Thymus (tissue), 11 donors: Measurements from ENCODE around the gene PEA15. TPM values are rescaled to one million over a fixed set of nuclear protein-coding genes. Genes with fewer than 3 reads are reported as not detected.

Source experiments
- DNase-seq, 9 donors: peaks; one replicate each; pipeline ENCODE4 v3.0.0-alpha.2; 2013; ENCODE audit warnings: low spot score in 9 of 9, low read depth in 6 of 9, missing footprints in 1 of 9
- H3K27ac ChIP-seq, 2 donors: one replicate each; pipeline ENCODE4 v1.5.1; 2013; ENCODE audit warnings: control low read depth in 1 of 2, low read depth in 1 of 2, low read length in 1 of 2, mild to moderate bottlenecking in 1 of 2, moderate library complexity in 1 of 2
- H3K27me3 ChIP-seq, 2 donors: one replicate each; pipeline ENCODE4 v1.5.1; 2013; ENCODE audit warnings: low read length in 1 of 2; ENCODE audit not compliant: control insufficient read depth in 2 of 2, insufficient read depth in 1 of 2
- H3K36me3 ChIP-seq, 2 donors: one replicate each; pipeline ENCODE4 v1.5.1; 2013; ENCODE audit warnings: low read length in 1 of 2, mild to moderate bottlenecking in 1 of 2, moderate library complexity in 1 of 2; ENCODE audit not compliant: control insufficient read depth in 2 of 2, insufficient read depth in 2 of 2
- H3K4me1 ChIP-seq, 2 donors: one replicate each; pipeline ENCODE4 v1.5.1; 2013; ENCODE audit warnings: low read length in 2 of 2; ENCODE audit not compliant: control insufficient read depth in 2 of 2, insufficient read depth in 2 of 2
- H3K4me3 ChIP-seq, 2 donors: one replicate each; pipeline ENCODE4 v1.5.1; 2013; ENCODE audit warnings: low read length in 2 of 2, control low read depth in 1 of 2, mild to moderate bottlenecking in 1 of 2
- H3K9me3 ChIP-seq, 2 donors: one replicate each; pipeline ENCODE4 v1.5.1; 2013; ENCODE audit warnings: low read length in 1 of 2, mild to moderate bottlenecking in 1 of 2; ENCODE audit not compliant: control insufficient read depth in 2 of 2, insufficient read depth in 1 of 2
- WGBS: extraction: QIAGEN DNeasy Blood & Tissue Kit; methylation state at CpG from one replicate; pipeline ENCODE4 v1.1.7; 2013; 5-methylcytosine and 5-hydroxymethylcytosine counted together
- polyA plus RNA-seq: library from polyadenylated mRNA; stranded (reverse); fragments of 200-250 nt; gene quantifications from one replicate; pipeline ENCODE4 v1.2.3, GENCODE V29; 2013
- total RNA-seq: library from RNA; stranded (reverse); fragments of 120-200 nt; gene quantifications from one replicate; pipeline ENCODE4 v1.2.4, GENCODE V29; 2013
- donor health status: healthy.

Gene PEA15
- total and polyA plus RNA-seq, 2 donors = 25.9 to 77.3 TPM

- Histone ChIP-seq H3K27me3 (no peaks in the 10 kb centered on the region), H3K4me1 (no peaks in the 10 kb centered on the region), H3K36me3 (peaks cover 41 to 70% of the 10 kb centered on the region in 2 donors), H3K4me3 (no peak overlapping the region), H3K9me3 (no peaks in the 10 kb centered on the region), H3K27ac (no peak overlapping the region)
- 97% methylated on average over 5 of the region's 5 CpGs for WGBS
- no peak for DNase-seq
Measured at GRCh38 chr1:160236806-160237205, 31.6 kb downstream of the PEA15 start.

- 98% methylated on average over 2 of the region's 2 CpGs for WGBS
- H3K27ac ChIP-seq = no peak overlapping the region
- DNase-seq = no peak
- no peaks in the 10 kb centered on the region for H3K9me3 ChIP-seq
- peaks cover 37 to 72% of the 10 kb centered on the region in 2 donors for H3K36me3 ChIP-seq
- H3K4me3 ChIP-seq = no peak overlapping the region
- no peaks in the 10 kb centered on the region for H3K4me1 ChIP-seq
- no peaks in the 10 kb centered on the region for H3K27me3 ChIP-seq
Measured at GRCh38 chr1:160237558-160237957, 32.4 kb downstream of the PEA15 start.

GRCh38 chr1:160238408-160238807, 33.2 kb downstream of the PEA15 start:
- peaks cover 41 to 80% of the 10 kb centered on the region in 2 donors for H3K36me3 ChIP-seq
- DNase-seq = no peak
- no peak overlapping the region for H3K4me3 ChIP-seq
- WGBS = 97% methylated on average over 5 of the region's 5 CpGs
- no peaks in the 10 kb centered on the region for H3K27me3 ChIP-seq
- H3K4me1 ChIP-seq = no peaks in the 10 kb centered on the region
- H3K9me3 ChIP-seq = no peaks in the 10 kb centered on the region
- no peak overlapping the region for H3K27ac ChIP-seq

- H3K36me3 ChIP-seq = peaks cover 40 to 82% of the 10 kb centered on the region in 2 donors
- DNase-seq = no peak
- H3K27me3 ChIP-seq = no peaks in the 10 kb centered on the region
- 98% methylated on average over 24 of the region's 24 CpGs for WGBS
- H3K4me1 ChIP-seq = no peaks in the 10 kb centered on the region
- no peaks in the 10 kb centered on the region for H3K9me3 ChIP-seq
- no peak overlapping the region for H3K27ac ChIP-seq
- H3K4me3 ChIP-seq = no peak overlapping the region
Measured at GRCh38 chr1:160239582-160240299, 34.6 kb downstream of the PEA15 start.

- peaks cover 28 to 50% of the 10 kb centered on the region in 2 donors for H3K36me3 ChIP-seq
- H3K4me3 ChIP-seq = no peak overlapping the region
- H3K27me3 ChIP-seq = no peaks in the 10 kb centered on the region
- no peaks in the 10 kb centered on the region for H3K9me3 ChIP-seq
- no peak for DNase-seq
- no peaks in the 10 kb centered on the region for H3K4me1 ChIP-seq
- no peak overlapping the region for H3K27ac ChIP-seq
Measured at GRCh38 chr1:160243767-160244166, 38.6 kb downstream of the PEA15 start.

GRCh38 chr1:160244209-160244608, 39.0 kb downstream of the PEA15 start:
- Histone ChIP-seq H3K36me3 (peaks cover 24 to 46% of the 10 kb centered on the region in 2 donors), H3K27me3 (no peaks in the 10 kb centered on the region), H3K4me3 (no peak overlapping the region), H3K4me1 (no peaks in the 10 kb centered on the region), H3K9me3 (no peaks in the 10 kb centered on the region), H3K27ac (no peak overlapping the region)
- DNase-seq = no peak
- WGBS = 92% methylated on average over 1 of the region's 1 CpG

GRCh38 chr1:160245434-160245833, 40.2 kb downstream of the PEA15 start:
- WGBS = 95% methylated on average over 1 of the region's 1 CpG
- Histone ChIP-seq H3K27me3 (no peaks in the 10 kb centered on the region), H3K9me3 (no peaks in the 10 kb centered on the region), H3K4me3 (no peak overlapping the region), H3K27ac (no peak overlapping the region), H3K4me1 (no peaks in the 10 kb centered on the region), H3K36me3 (peaks cover 13 to 35% of the 10 kb centered on the region in 2 donors)
- no peak for DNase-seq

- H3K4me3 ChIP-seq = no peak overlapping the region
- no peaks in the 10 kb centered on the region for H3K4me1 ChIP-seq
- peaks cover 10 to 31% of the 10 kb centered on the region in 2 donors for H3K36me3 ChIP-seq
- H3K27me3 ChIP-seq = no peaks in the 10 kb centered on the region
- no peaks in the 10 kb centered on the region for H3K9me3 ChIP-seq
- WGBS = 100% methylated on average over 1 of the region's 1 CpG
- DNase-seq = no peak
- no peak overlapping the region for H3K27ac ChIP-seq
Measured at GRCh38 chr1:160247053-160247452, 41.9 kb downstream of the PEA15 start.

GRCh38 chr1:160251011-160251410, 45.8 kb downstream of the PEA15 start:
- H3K36me3 ChIP-seq = peaks cover 0 to 16% of the 10 kb centered on the region in 2 donors
- H3K27ac ChIP-seq = no peak overlapping the region
- H3K9me3 ChIP-seq = no peaks in the 10 kb centered on the region
- H3K4me3 ChIP-seq = no peak overlapping the region
- H3K4me1 ChIP-seq = no peaks in the 10 kb centered on the region
- no peak for DNase-seq
- H3K27me3 ChIP-seq = no peaks in the 10 kb centered on the region
